Inferior parietal cortex (tissue), 1 donor: ENCODE results near the gene ZW10.

Source experiments
- DNase-seq: peaks from one replicate; pipeline ENCODE4 v3.0.0-alpha.2; 2016; ENCODE audit errors: extremely low spot score

ZW10 gene

DNA sequence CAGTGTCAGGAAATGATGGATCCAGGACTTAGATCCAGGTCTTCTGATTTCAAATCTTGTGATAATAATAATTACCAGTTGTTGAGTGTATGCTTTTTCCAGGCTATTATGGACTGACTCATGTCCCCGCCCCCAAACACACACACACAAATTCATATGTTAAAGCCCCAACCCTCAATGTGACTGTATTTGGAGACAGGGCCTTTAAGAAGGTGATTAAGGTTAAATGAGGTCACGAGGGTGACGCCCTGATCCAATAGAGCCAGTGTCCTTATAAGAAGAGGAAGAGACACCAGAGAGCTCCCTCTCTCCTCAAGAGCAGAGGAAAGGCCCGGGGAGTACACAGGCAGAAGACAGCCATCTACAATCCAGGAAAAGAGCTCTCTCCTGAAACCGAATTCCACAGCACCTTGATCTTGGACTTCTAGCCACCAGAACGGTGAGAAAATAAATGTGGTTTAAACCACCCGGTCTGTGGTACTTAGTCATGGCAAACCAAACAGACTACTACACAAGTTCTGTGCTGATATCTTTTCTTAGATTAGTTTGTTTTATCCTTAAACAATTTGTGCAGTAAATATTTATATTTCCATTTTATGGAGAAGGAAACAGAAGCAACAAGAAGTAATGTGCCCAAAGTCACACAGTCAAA is 75.6 kb downstream of the ZW10 start:
- DNase-seq = no peak

DNA sequence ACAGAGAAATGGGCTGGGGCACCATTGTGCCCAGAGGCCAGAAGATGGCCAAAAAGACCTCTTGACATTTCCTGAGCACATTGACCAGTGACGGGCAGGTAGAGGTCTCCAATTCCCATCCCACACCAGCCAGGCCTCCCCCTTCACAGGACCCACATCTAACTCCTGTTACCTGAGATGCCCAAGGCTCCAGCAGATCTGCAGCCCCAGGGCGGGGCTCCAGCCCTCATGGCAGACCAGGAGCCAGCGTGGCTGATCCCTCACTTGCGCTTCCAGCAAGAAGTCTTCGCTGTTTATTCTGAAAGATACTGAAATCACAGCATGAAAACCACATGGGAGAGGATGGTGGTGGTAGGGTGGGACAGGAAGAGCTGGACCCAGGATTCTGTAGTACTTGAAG is 76.4 kb downstream of the ZW10 start:
- no peak for DNase-seq

DNA sequence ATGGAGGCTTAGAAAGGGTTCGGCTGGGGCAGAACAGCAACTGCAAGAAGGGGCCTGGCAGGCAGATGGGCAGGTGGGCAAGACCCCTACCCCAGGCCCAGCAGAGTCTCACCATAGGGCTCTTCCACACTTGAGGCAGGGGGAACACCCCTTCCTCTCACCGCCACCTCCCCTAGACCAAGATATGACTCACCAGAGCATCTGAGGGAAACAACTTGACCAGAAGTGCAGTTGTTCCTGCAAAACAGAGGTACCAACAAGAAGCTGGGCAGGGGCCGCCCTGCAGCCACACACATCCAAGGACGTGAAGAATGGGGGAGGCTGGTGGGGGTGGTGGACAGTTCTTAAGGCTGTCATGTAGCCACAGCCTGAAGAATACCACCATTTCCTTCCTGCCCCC is 78.3 kb downstream of the ZW10 start:
- no peak for DNase-seq

DNA sequence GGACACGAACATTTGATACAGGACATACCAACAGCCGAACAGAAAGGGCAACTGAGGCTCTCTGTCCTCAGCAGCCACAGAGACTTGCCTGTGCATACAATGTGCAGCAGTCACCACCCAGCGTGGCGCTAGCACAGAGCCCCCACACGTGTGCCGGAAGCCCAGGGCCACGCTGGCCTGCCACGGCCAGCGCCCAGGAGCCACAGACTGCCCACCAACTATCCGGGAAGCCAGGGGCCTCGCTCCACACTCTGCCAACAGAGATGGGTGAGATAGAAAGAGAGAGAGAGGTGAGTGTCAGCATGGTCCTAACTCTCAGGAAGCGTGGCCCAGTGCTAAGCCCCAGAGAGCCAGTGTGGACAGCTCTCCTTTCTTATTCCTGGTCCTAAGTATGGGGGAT is 79.1 kb downstream of the ZW10 start:
- DNase-seq = no peak

DNA sequence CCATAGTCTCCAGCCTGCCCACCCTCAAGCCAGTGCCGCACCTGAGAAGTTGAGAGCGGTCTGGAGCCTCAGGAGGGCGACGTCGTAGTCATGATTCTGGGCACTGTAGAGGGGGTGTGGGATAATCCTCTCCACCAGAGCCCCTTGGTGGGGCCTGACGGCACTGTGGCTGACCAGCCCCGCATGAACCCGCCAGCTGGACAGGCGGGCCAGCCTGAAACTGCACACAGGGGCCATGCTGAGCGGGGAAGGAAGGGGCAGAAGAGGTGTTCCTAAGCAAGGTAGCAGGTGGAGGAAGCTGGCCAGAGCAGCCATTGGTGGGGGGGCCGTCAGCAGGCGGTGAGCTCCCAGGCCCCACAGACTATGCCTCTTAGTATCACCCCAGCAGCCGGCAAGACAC is 80.5 kb downstream of the ZW10 start:
- no peak for DNase-seq

DNA sequence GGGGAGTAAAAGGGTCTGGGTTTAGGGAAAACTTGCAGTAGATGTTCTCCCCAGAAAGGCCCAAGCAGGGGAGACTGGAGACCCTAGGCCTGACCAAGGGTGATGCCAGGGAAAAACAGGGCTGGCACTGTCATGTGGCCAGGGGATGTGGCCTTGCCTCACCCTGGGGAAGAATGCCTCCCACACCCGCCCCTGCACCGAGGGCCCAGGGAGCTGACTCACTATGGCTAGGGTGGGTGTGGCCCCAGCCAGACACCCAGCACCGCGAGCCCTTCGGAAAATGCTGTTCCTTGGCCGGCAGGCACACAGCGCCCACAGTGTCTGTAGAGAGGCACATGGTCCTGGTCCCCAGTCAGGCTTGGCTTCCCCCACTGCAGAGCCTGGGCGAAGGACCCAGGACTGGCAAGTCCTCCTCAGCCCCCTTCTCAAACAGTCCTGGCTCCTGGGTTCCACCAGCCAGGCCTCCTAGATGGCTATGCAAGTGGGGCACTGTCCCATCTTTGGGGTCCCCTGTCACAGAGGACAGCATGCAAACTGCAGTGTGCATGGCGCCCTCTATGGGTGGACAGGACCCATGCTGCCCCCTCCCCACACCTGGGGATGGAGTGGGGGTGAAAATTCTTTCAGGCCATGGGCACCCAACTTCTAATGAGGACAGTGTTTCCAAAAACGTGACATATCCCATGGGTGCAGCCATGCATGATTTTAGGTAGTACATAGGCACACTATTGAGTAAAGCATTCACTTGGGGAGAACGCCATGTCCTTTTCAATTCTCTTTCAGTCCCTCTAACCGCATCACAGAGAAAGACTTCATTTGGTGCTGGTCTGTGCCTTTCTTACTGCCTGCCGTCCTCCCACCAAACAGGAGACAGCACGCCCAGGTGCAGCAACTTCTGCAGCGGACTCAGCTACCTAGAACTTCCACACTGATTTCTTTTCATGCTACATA is 82.6 kb downstream of the ZW10 start:
- no peak for DNase-seq

- no peak for DNase-seq
These were observed 83.5 kb downstream of the ZW10 start for GRCh38 chr11:113689768-113690618.

GRCh38 chr11:113685654-113686359 is 87.7 kb downstream of the ZW10 start:
- no peak for DNase-seq

DNA sequence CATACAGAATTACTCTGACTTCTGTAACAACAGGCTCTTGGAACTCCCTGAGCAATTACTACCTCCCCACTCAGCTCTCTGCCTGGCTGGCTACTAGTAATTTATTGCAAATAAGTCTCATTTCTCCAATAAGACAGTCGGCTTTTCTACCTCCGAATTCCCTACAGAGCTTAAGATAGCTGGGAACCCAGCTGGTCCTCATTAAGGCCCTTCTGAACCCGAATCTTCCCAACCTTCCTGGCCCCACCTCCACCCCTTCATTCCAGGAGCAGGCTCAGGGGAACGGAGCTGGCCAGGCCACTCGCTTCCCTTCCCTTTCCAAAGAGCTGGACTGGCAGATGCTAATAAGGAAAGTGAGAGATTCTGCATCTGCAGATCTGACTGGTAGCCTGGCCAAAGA is 89.0 kb downstream of the ZW10 start:
- DNase-seq = no peak

GRCh38 chr11:113683481-113684046 is 89.9 kb downstream of the ZW10 start:
- no peak for DNase-seq
